HG02759 (cell line): Measurements from ENCODE around the gene WDR4.
A peak's percentile ranks its signal among the peaks of the same experiment; 100 is the strongest.
"Not testable (repeated sequence)": the region's sequence is repeated elsewhere in the genome, so short reads cannot be mapped to it uniquely, and the experiment has no call there.

Experiments
- ATAC-seq: cut with Tn5 transposase; IDR thresholded peaks from one replicate; pipeline ENCODE4 v1.9.1; 2021; ENCODE audit warnings: mild to moderate bottlenecking, moderate library complexity; ENCODE audit not compliant: unreplicated experiment

WDR4 gene

GRCh38 chr21:42880352-42880751, 1.0 kb upstream of the WDR4 start:
- ATAC-seq: no peak

- peak; percentile 10 for ATAC-seq
Observed at GRCh38 chr21:42878678-42878992, 704 bp downstream of the WDR4 start.

- ATAC-seq: not testable (repeated sequence)
Observed at GRCh38 chr21:42875811-42876210, 3.5 kb downstream of the WDR4 start.

GRCh38 chr21:42873096-42873495, 6.2 kb downstream of the WDR4 start:
- no peak for ATAC-seq

DNA sequence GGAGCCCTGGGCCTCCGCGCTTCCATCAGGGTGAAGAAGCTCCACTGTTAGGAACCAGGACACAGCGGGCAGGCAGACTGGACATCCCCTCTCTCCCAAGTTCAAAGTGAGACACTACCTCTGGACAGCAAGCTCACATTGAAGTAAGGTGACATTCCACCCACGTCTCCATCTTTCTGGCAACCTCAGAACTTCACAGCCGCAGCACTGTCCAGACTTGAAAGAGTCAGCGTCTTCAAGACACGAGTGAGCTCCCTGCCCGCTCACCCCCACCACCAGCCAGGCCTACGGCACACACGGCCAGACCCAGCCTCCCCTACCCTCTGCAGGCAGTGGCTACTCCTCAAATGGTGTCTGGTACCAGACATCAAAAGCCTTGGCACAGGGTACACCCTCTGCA, 11.1 kb downstream of the WDR4 start:
- ATAC-seq: no peak

DNA sequence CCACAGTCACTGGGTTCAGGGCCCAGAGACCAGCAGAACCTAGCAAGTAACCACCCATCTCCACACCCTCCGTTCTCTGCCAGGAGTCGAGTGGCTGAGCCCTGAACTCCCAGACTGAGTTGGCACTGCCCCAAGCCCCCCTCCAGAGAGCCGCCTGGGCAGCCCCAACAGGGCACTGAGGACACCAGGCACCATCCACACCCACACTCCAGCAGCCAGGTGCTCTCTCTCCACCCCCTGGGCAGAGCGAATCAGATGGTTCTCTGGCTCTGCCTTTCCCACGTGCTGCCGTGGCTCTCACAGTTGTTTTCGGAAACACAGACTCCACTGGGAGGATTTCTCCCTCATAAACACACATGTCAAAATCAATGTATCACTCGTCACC, 13.6 kb downstream of the WDR4 start:
- ATAC-seq: no peak

GRCh38 chr21:42864815-42865775, 14.2 kb downstream of the WDR4 start:
- no peak for ATAC-seq

DNA sequence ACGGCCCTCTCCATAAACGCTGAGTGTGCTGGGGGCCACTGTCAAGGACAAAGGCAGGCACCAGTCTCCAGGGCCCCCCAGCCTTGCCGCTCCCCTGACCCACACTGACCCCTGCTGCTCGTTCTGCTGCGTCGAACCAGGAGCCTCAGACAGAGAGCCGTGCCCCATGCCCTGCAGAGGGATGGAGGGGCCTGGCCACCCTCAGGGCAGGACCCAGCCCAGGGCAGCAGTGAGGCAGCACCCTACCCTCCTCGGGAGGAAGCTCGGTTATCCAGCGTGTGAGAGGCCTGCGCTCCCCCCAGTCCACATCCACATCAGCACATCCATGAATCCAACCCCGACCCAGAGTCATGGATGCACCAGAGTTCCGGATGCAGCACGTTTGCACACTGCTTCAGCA, 15.1 kb downstream of the WDR4 start:
- ATAC-seq: no peak

- ATAC-seq: no peak
Observed at GRCh38 chr21:42863504-42863870, 15.9 kb downstream of the WDR4 start.

DNA sequence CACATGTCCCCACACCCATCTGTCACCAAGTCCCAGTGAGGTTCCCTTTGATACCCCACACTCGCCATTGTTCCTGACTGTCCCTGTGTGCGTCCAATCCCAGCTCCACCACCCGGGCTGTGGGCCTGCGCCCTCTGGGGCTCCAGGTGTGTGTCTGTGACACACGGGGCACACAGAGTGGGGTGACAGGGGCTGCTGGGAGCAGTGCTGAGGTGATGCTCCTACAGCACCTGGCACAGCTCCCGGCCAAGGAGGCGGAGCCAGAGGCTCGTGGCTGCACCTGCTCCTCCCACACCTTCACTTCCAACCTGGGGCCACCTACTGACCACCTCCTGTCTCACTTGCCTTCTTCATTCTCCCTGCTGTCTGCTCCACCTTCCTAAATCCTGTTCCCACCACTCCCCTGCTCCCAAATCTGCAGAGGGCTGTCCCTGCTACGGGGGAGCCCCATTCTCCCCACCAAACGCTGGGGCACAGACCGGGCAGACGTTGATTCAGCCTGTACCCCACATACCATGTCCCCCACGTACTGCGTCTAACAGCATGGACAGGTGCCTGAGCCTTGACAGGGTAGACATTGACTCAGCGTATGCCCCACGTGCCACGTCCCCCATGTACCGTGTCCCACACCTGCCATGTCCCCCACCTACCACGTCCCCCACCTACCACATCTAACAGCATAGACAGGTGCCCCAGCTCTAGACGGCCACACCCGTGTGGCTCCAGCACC, 16.4 kb downstream of the WDR4 start:
- no peak for ATAC-seq

GRCh38 chr21:42861848-42862400, 17.4 kb downstream of the WDR4 start:
- ATAC-seq: no peak

GRCh38 chr21:42861311-42861847, 18.0 kb downstream of the WDR4 start:
- no peak for ATAC-seq

DNA sequence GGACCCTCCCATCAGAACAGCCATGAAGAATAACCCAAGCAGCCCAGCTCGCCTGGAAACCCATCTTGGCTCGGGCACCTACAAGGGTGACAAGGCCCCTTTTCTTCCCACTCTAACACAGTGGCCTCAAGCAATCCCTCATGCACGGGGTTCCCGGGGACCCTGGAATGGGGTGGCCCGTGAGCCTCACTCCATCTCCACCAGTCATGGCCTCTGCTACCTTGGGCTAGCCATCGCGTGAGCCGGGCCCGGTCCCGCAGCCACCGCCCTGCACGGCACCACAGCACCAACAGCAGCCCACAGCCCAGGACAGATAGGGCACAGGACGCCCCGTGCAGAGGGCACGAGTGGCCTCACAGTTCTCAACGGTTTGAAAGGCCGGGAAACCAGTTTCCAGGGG, 19.0 kb downstream of the WDR4 start:
- no peak for ATAC-seq

DNA sequence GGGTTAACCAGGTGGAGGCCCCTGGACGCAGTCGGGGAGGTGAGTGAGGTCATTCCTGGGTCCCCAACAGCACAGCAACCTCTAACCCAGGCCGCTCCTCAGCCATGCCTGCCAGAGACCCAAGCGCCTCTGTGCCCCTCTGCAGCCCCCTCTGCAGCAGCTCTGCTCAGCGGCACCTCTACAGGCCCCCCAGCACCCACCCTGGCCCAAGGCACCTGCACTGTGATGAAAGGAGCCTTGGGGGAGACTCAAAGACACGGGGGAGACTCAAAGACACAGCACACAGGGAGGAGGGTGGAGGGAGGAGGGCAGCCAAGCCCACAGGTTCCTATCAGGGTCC, 19.5 kb downstream of the WDR4 start:
- no peak for ATAC-seq

DNA sequence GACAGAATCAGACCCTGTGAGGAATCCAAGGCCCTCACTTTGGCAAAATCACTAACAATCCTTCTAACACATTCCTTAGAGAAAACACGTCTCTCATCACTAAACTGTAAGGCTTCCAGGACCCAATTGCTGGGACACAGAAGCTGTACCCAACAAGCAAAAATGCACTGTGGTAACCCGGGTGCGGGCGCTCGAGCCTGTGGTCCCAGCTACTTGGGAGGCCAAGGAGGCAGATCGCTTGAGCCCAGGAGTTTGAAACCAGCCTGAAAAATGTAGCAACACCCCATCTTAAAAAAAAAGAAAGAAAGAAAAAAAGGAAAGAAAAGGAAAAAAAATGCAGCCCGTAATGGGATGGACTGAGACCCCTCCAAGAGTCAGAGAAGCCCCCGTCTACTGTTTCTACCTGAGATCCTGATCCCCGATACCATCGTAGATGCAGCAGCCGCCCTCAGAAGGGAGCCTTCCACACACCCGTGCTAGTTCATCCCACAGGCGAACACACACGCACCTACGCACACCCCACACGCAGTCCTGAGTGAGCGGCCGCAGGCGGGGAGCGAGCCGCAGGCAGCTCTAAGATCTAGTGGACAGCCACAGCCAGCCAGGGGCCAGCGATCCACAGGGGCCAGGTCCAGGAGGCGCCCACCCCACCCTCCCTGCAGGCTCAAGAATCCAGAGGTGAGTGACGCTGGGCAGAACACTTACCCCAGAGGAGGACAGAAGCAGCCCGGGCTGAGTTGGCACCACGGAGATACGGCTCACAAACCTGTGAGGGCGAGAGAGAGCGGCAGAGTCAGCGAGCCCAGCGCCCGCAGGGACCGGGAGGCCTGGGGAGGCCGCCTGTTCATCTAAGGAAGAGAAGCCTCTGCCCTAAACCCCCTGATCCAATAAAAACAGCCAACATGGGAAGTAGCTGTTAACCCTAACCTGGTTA, 20.1 kb downstream of the WDR4 start:
- no peak for ATAC-seq

GRCh38 chr21:42858185-42858847, 21.0 kb downstream of the WDR4 start:
- no peak for ATAC-seq

DNA sequence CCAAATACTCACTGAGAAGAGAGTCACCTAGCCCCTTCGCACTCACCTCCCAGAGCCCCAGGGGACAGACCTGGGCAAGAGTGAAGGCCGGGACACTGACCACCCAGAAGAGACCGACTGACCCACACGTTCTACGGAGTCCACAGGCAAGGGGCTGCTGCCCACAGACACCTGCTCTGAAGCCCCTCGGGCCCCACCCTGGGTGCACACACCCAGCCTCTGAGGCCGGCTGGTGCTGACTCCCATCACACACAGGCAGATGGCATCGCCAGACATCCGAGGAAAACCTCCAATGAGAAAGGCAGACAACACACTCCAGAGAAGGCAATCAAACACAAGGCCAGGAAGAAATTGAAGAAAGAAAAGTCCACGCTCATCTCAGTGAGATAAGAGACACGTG, 22.1 kb downstream of the WDR4 start:
- no peak for ATAC-seq

DNA sequence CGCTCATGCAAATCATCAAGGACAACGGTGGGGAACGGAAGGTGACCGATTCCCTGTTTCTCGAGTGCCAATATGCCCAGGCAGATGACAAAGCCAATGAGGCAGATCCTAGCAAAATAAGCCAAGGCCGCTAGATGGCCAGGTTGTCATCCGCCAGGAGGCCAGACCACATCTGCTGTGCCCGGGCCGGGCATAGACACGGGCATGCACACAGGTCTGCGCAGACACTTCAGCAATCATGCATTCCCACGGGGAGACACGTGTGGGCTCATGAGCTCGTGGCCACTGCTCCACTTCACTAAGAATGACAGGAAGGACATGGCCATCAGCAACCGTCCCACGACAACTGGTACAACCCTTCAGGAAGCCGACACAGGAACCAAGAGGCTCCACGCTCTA, 23.4 kb downstream of the WDR4 start:
- no peak for ATAC-seq

DNA sequence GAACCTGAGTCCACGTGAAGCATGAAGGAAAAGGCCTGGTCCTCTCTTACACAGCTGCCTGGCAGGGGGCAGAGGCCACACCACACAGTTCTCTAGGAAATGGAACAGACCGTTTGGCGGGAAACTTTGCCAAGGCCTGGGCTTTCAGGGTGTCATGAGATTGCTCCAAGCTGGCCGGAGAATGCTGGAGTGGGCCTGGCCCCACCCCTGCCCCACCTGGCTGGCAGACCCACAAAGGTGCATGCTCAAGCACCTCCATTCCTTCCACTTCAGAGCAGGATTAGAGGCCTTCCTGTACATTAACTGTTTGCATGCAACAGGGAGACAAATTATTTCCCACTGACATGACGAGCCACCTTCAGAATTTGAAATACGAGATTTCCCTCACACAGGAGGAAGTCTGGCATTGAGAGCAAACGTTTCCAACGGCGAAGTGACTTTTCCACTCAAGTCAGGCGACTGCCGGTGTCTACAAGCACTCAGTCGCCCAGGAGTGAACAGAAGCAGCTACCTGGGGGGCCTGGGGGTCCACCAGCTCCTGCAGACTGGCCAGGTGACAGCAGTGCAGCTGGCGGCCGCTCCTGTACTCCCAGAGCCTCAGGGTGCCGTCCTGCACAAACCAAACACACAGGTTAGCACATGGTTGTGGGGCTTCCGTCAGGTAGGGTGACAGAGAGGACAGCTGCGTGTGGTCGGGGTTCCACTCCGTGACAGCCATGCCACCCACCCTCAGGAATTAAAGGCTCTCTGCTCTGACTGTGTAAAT, 24.0 kb downstream of the WDR4 start:
- ATAC-seq: no peak
